H9 (cell line): ENCODE results near the gene TBL3. TPM values are rescaled to one million over a fixed set of nuclear protein-coding genes. Genes with fewer than 3 reads are reported as not detected.

Experiments
- DNase-seq: peaks from one replicate; pipeline ENCODE4 v3.0.0-alpha.2; 2017
- H2AFZ ChIP-seq: one replicate; pipeline ENCODE4 v1.6.1; 2013; ENCODE audit warnings: mild to moderate bottlenecking, low read length, control low read depth, moderate library complexity
- H2AK5ac ChIP-seq: 2 replicates; pipeline ENCODE4 v1.6.1; 2013; ENCODE audit warnings: low read length, control low read depth, mixed read lengths; ENCODE audit not compliant: insufficient read length
- H2BK120ac ChIP-seq: one replicate; pipeline ENCODE4 v1.6.1; 2013; ENCODE audit warnings: low read depth, mild to moderate bottlenecking, low read length, control low read depth, inconsistent platforms; ENCODE audit not compliant: poor library complexity, severe bottlenecking
- H2BK12ac ChIP-seq: 2 replicates; pipeline ENCODE4 v1.6.1; 2013; ENCODE audit warnings: low read length, control low read depth, mixed read lengths, low read depth; ENCODE audit not compliant: insufficient read length
- H2BK15ac ChIP-seq: 2 replicates; pipeline ENCODE4 v1.6.1; 2013; ENCODE audit warnings: low read depth, low read length, control low read depth
- H2BK20ac ChIP-seq: one replicate; pipeline ENCODE4 v1.6.1; 2013; ENCODE audit warnings: low read depth, mild to moderate bottlenecking, low read length, control low read depth, inconsistent platforms; ENCODE audit not compliant: poor library complexity, severe bottlenecking
- H2BK5ac ChIP-seq: 2 replicates; pipeline ENCODE4 v1.6.1; 2013; ENCODE audit warnings: low read length, control low read depth, mixed read lengths; ENCODE audit not compliant: insufficient read length
- H3K14ac ChIP-seq: 2 replicates; pipeline ENCODE4 v1.6.1; 2013; ENCODE audit warnings: low read length, control low read depth; ENCODE audit not compliant: insufficient read depth
- H3K18ac ChIP-seq: 2 replicates; pipeline ENCODE4 v1.6.1; 2013; ENCODE audit warnings: low read depth, mild to moderate bottlenecking, mixed read lengths, low read length, control low read depth; ENCODE audit not compliant: insufficient read length
- H3K23ac ChIP-seq: 2 replicates; pipeline ENCODE4 v1.6.1; 2013; ENCODE audit warnings: low read length, control low read depth, mixed read lengths, low read depth; ENCODE audit not compliant: insufficient read length
- H3K23me2 ChIP-seq: 2 replicates; pipeline ENCODE4 v1.6.1; 2013; ENCODE audit warnings: low read depth, mild to moderate bottlenecking, mixed read lengths, low read length, control low read depth; ENCODE audit not compliant: insufficient read length, poor library complexity, severe bottlenecking
- H3K27ac ChIP-seq: 2 replicates; pipeline ENCODE4 v1.5.1; 2013; ENCODE audit warnings: low read length, control low read depth, mixed read lengths, low read depth; ENCODE audit not compliant: insufficient read length
- H3K27me3 ChIP-seq: 2 replicates; pipeline ENCODE4 v1.6.1; 2013; ENCODE audit warnings: low read length, control low read depth, inconsistent platforms; ENCODE audit not compliant: insufficient read depth
- H3K4ac ChIP-seq: 2 replicates; pipeline ENCODE4 v1.6.1; 2013; ENCODE audit warnings: low read depth, mild to moderate bottlenecking, control low read depth, inconsistent platforms, low read length, moderate library complexity
- H3K4me1 ChIP-seq: 2 replicates; pipeline ENCODE4 v1.6.1; 2013; ENCODE audit warnings: low read length, control low read depth, inconsistent platforms; ENCODE audit not compliant: insufficient read depth
- H3K4me2 ChIP-seq: 2 replicates; pipeline ENCODE4 v1.6.1; 2013; ENCODE audit warnings: low read length, control low read depth, mixed read lengths; ENCODE audit not compliant: insufficient read length, insufficient read depth
- H3K56ac ChIP-seq: 2 replicates; pipeline ENCODE4 v1.6.1; 2013; ENCODE audit warnings: low read depth, mild to moderate bottlenecking, mixed read lengths, low read length, control low read depth; ENCODE audit not compliant: insufficient read length
- H3K79me1 ChIP-seq: 2 replicates; pipeline ENCODE4 v1.6.1; 2013; ENCODE audit warnings: low read depth, mild to moderate bottlenecking, moderate library complexity, low read length, control low read depth, inconsistent platforms; ENCODE audit not compliant: insufficient read depth, poor library complexity, severe bottlenecking
- H3K79me2 ChIP-seq: 2 replicates; pipeline ENCODE4 v1.6.1; 2013; ENCODE audit warnings: low read length, control low read depth, inconsistent platforms; ENCODE audit not compliant: insufficient read depth
- H3K9ac ChIP-seq: 2 replicates; pipeline ENCODE4 v1.6.1; 2013; ENCODE audit warnings: low read length, control low read depth, mixed read lengths; ENCODE audit not compliant: insufficient read length; ENCODE audit errors: extremely low read depth
- H3K9me3 ChIP-seq: one replicate; pipeline ENCODE4 v1.6.1; 2013; ENCODE audit warnings: low read depth, low read length, inconsistent platforms; ENCODE audit not compliant: control insufficient read depth
- H3T11ph ChIP-seq: one replicate; pipeline ENCODE4 v1.6.1; 2013; ENCODE audit warnings: mild to moderate bottlenecking, low read length, control low read depth, inconsistent platforms
- H4K20me1 ChIP-seq: one replicate; pipeline ENCODE4 v1.6.1; 2013; ENCODE audit not compliant: control insufficient read depth, insufficient read length, insufficient read depth
- H4K5ac ChIP-seq: 2 replicates; pipeline ENCODE4 v1.6.1; 2013; ENCODE audit warnings: low read depth, mild to moderate bottlenecking, mixed read lengths, low read length, control low read depth; ENCODE audit not compliant: insufficient read length
- H4K8ac ChIP-seq: replicated peaks from 2 replicates; pipeline ENCODE4 v1.6.1; 2013; ENCODE audit warnings: low read length, control low read depth, mixed read lengths, low read depth; ENCODE audit not compliant: insufficient read length
- H4K91ac ChIP-seq: 2 replicates; pipeline ENCODE4 v1.6.1; 2013; ENCODE audit warnings: low read depth, mild to moderate bottlenecking, moderate library complexity, mixed read lengths, low read length, control low read depth; ENCODE audit not compliant: insufficient read length
- H3K27ac Mint-ChIP-seq, 3 experiments: 2 replicates in 2 of 3; 3 replicates in 1 of 3; pipeline ENCODE4 v1.8.0; 2020 to 2021; ENCODE audit warnings: mixed read lengths in 3 of 3, mild to moderate bottlenecking in 1 of 3, moderate library complexity in 1 of 3
- H3K27me3 Mint-ChIP-seq: 2 replicates; pipeline ENCODE4 v1.8.0; 2021; ENCODE audit warnings: low read depth, mild to moderate bottlenecking, moderate library complexity, mixed read lengths
- H3K36me3 Mint-ChIP-seq, 3 experiments: 2 replicates in 2 of 3; 3 replicates in 1 of 3; pipeline ENCODE4 v1.8.0; 2020 to 2021; ENCODE audit warnings: low read depth in 3 of 3, mixed read lengths in 3 of 3; ENCODE audit not compliant: insufficient read depth in 1 of 3
- H3K4me1 Mint-ChIP-seq, 2 experiments: 2 replicates each; pipeline ENCODE4 v1.8.0; 2020; ENCODE audit warnings: mixed read lengths in 2 of 2
- H3K4me3 Mint-ChIP-seq, 2 experiments: 2 replicates in 1 of 2; 3 replicates in 1 of 2; pipeline ENCODE4 v1.8.0; 2020 to 2021; ENCODE audit warnings: mild to moderate bottlenecking in 2 of 2, mixed read lengths in 2 of 2, moderate library complexity in 1 of 2
- H3K9me3 Mint-ChIP-seq, 2 experiments: 2 replicates in 1 of 2; 3 replicates in 1 of 2; pipeline ENCODE4 v1.8.0; 2020; ENCODE audit warnings: mild to moderate bottlenecking in 2 of 2, mixed read lengths in 2 of 2, moderate library complexity in 1 of 2
- WGBS: extraction: QIAGEN DNeasy Blood & Tissue Kit; methylation state at CpG from one replicate; pipeline ENCODE4 v1.1.7; 2013; ENCODE audit warnings: missing lambda C conversion rate, low lambda C conversion rate, mixed read lengths; ENCODE audit not compliant: insufficient read length; ENCODE audit errors: extremely low coverage; 5-methylcytosine and 5-hydroxymethylcytosine counted together
- total RNA-seq: library from RNA; stranded (reverse); gene quantifications from 2 replicates; pipeline ENCODE4 v1.2.1, GENCODE V29; 2021
- TF ChIP-seq, protein P1 (sequence below): fragments of 200-600 bp; sonication (generic); conservative IDR thresholded peaks from 3 replicates; pipeline ENCODE4 v1.8.0; 2021; ENCODE audit warnings: antibody characterized with exemption, mild to moderate bottlenecking

Gene TBL3
- total RNA-seq, 1 experiment from 2014 or later = 54.0 TPM

DNA sequence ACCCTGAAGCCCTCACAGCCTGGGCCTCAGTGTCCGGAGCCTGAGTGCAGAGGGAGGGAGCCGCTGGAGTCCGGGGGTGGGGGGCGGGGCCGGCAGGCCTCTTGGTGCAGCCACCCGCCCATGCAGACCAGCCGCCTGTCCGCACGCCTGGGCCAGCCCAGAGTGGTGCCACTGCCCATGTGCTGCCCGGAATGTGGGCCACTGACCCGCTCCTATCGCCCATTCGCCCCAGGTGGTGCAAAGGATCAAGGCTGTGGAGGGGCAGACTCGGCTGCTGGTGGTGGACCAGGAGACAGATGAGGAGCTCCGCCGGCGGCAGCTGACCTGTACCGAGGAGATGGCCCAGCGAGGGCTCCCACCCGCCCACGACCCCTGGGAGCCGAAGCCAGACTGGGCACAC, 57.5 kb downstream of the TBL3 start:
- H2BK5ac ChIP-seq = no peak overlapping the region
- H2BK15ac ChIP-seq = no peak overlapping the region
- no peak overlapping the region for H4K91ac ChIP-seq
- H3K4me3 Mint-ChIP-seq = no peak overlapping the region
- H3K14ac ChIP-seq = no peak overlapping the region
- H3K27me3 ChIP-seq = peaks cover 7% of the 10 kb centered on the region; the same call in 1 of the 2 replicates
- H3K23ac ChIP-seq = no peak overlapping the region
- no CpG with 5 or more reads among the region's 22 CpGs for WGBS
- H2AK5ac ChIP-seq = no peak overlapping the region
- H3K36me3 Mint-ChIP-seq = no peaks in the 10 kb centered on the region
- no peaks in the 10 kb centered on the region for H3K4me1 ChIP-seq
- no peak overlapping the region for H4K5ac ChIP-seq
- no peak overlapping the region for H4K8ac ChIP-seq
- H2BK120ac ChIP-seq = no peak overlapping the region
- no peaks in the 10 kb centered on the region for H3K9me3 ChIP-seq
- H3K9me3 Mint-ChIP-seq = no peaks in the 10 kb centered on the region
- H3K4me2 ChIP-seq = no peak overlapping the region
- H3K79me2 ChIP-seq = no peaks in the 10 kb centered on the region
- H3K27ac ChIP-seq = no peak overlapping the region
- peaks cover 25% of the 10 kb centered on the region for H3K27me3 Mint-ChIP-seq
- H2BK20ac ChIP-seq = no peak overlapping the region
- peaks cover 3% of the 10 kb centered on the region for H3K23me2 ChIP-seq
- no peak overlapping the region for H2BK12ac ChIP-seq
- TF ChIP-seq, protein P1, sequence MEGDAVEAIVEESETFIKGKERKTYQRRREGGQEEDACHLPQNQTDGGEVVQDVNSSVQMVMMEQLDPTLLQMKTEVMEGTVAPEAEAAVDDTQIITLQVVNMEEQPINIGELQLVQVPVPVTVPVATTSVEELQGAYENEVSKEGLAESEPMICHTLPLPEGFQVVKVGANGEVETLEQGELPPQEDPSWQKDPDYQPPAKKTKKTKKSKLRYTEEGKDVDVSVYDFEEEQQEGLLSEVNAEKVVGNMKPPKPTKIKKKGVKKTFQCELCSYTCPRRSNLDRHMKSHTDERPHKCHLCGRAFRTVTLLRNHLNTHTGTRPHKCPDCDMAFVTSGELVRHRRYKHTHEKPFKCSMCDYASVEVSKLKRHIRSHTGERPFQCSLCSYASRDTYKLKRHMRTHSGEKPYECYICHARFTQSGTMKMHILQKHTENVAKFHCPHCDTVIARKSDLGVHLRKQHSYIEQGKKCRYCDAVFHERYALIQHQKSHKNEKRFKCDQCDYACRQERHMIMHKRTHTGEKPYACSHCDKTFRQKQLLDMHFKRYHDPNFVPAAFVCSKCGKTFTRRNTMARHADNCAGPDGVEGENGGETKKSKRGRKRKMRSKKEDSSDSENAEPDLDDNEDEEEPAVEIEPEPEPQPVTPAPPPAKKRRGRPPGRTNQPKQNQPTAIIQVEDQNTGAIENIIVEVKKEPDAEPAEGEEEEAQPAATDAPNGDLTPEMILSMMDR = no peak
- H2AFZ ChIP-seq = no peak overlapping the region
- H3K27ac Mint-ChIP-seq = no peak overlapping the region
- H3K79me1 ChIP-seq = no peaks in the 10 kb centered on the region
- no peaks in the 10 kb centered on the region for H4K20me1 ChIP-seq
- DNase-seq = no peak
- no peak overlapping the region for H3K9ac ChIP-seq
- peaks cover 7 to 8% of the 10 kb centered on the region in 2 experiments for H3K4me1 Mint-ChIP-seq
- H3K18ac ChIP-seq = no peak overlapping the region
- H3K4ac ChIP-seq = no peak overlapping the region
- H3T11ph ChIP-seq = no peak overlapping the region
- H3K56ac ChIP-seq = no peak overlapping the region
